Keratinocyte (primary cell): ENCODE results near the gene ZFYVE16. TPM values are rescaled to one million over a fixed set of nuclear protein-coding genes. Genes with fewer than 3 reads are reported as not detected.
"Not testable (repeated sequence)": the region's sequence is repeated elsewhere in the genome, so short reads cannot be mapped to it uniquely, and the experiment has no call there.

Source experiments
- DNase-seq: peaks from one replicate; pipeline ENCODE4 v3.0.0-alpha.2; 2011; ENCODE audit warnings: low read depth, missing footprints, low spot score
- FAIRE-seq: peaks from 2 replicates; lab custom pipeline; 2011; peaks lifted over from hg19 to GRCh38; lab: Jason Lieb, UNC
- H2AFZ ChIP-seq: 2 replicates; pipeline ENCODE4 v1.6.0; 2012; ENCODE audit warnings: low read length, control low read depth, inconsistent platforms; ENCODE audit not compliant: control insufficient read depth
- H3K27ac ChIP-seq: 2 replicates; pipeline ENCODE4 v1.5.1; 2011; ENCODE audit warnings: low read length; ENCODE audit not compliant: control insufficient read depth, insufficient read depth
- H3K27me3 ChIP-seq: 3 replicates; pipeline ENCODE4 v1.6.0; 2011; ENCODE audit warnings: low read length; ENCODE audit not compliant: control insufficient read depth, insufficient read depth; ENCODE audit errors: extremely low read depth
- H3K36me3 ChIP-seq, 2 experiments: 2 replicates in 1 of 2; 3 replicates in 1 of 2; pipeline ENCODE4 v1.5.1; 2011; ENCODE audit warnings: low read length in 2 of 2, mild to moderate bottlenecking in 1 of 2; ENCODE audit not compliant: control insufficient read depth in 2 of 2, insufficient read depth in 2 of 2; ENCODE audit errors: extremely low read depth in 1 of 2
- H3K4me1 ChIP-seq: 3 replicates; pipeline ENCODE4 v1.5.1; 2011; ENCODE audit warnings: low read length; ENCODE audit not compliant: control insufficient read depth, insufficient read depth; ENCODE audit errors: extremely low read depth
- H3K4me2 ChIP-seq: 3 replicates; pipeline ENCODE4 v1.6.0; 2011; ENCODE audit warnings: low read depth, low read length; ENCODE audit not compliant: control insufficient read depth, insufficient read depth; ENCODE audit errors: extremely low read depth
- H3K4me3 ChIP-seq, 3 experiments: fragments of 200-600 bp in 1 of 3; sonication (generic) in 1 of 3; 2 replicates in 2 of 3; 3 replicates in 1 of 3; pipeline ENCODE4 v1.5.1; 2011 to 2016; ENCODE audit warnings: low read length in 3 of 3, mild to moderate bottlenecking in 3 of 3, control low read depth in 2 of 3, inconsistent platforms in 1 of 3, low read depth in 1 of 3, mixed read lengths in 1 of 3, mixed run types in 1 of 3, moderate library complexity in 1 of 3; ENCODE audit not compliant: control insufficient read depth in 2 of 3, insufficient read depth in 2 of 3; ENCODE audit errors: extremely low read depth in 1 of 3
- H3K79me2 ChIP-seq: 2 replicates; pipeline ENCODE4 v1.6.0; 2012; ENCODE audit warnings: low read length; ENCODE audit not compliant: control insufficient read depth, insufficient read depth
- H3K9ac ChIP-seq: 3 replicates; pipeline ENCODE4 v1.6.0; 2011; ENCODE audit warnings: low read length; ENCODE audit not compliant: control insufficient read depth, insufficient read depth; ENCODE audit errors: extremely low read depth
- H3K9me1 ChIP-seq: 3 replicates; pipeline ENCODE4 v1.6.0; 2011; ENCODE audit warnings: low read length; ENCODE audit not compliant: control insufficient read depth, insufficient read depth; ENCODE audit errors: extremely low read depth
- H3K9me3 ChIP-seq: 2 replicates; pipeline ENCODE4 v1.5.1; 2012; ENCODE audit warnings: low read depth, low read length; ENCODE audit not compliant: control insufficient read depth
- H4K20me1 ChIP-seq: 3 replicates; pipeline ENCODE4 v1.6.0; 2011; ENCODE audit warnings: low read length; ENCODE audit not compliant: control insufficient read depth, insufficient read depth; ENCODE audit errors: extremely low read depth
- CTCF ChIP-seq, 3 experiments: IDR thresholded peaks in 1 of 3; conservative IDR thresholded peaks in 1 of 3; optimal IDR thresholded peaks in 1 of 3; 2 replicates in 2 of 3; 3 replicates in 1 of 3; pipeline versions ENCODE3 to v1.5.1; 2011; ENCODE audit warnings: low read length in 3 of 3, mild to moderate bottlenecking in 3 of 3, moderate library complexity in 2 of 3, control low read depth in 1 of 3, inconsistent platforms in 1 of 3; ENCODE audit not compliant: insufficient read depth in 2 of 3; ENCODE audit errors: extremely low read depth in 1 of 3
- EZH2 ChIP-seq: IDR thresholded peaks from one replicate; pipeline ENCODE4 v1.6.1; 2012; ENCODE audit warnings: inconsistent platforms, mild to moderate bottlenecking, low read length, moderate library complexity
- dilution Hi-C: fragments of 300-500 bp; cut with MboI; formaldehyde crosslinking; loops from one replicate; pipeline ENCODE4 v1.7.0; 2020; ENCODE audit warnings: low sequenced_read_pairs; ENCODE audit not compliant: extremely low pct_ligation_motif_present
- polyA plus RNA-seq, 5 experiments: library from polyadenylated mRNA; depleted of rRNA in 3 of 5; stranded (reverse) in 3 of 5; stranded (forward) in 1 of 5; unstranded in 1 of 5; fragments of >200 nt; gene quantifications; 1 replicate in 1 of 5; 2 replicates in 3 of 5; 3 replicates in 1 of 5; pipeline versions ENCODE4 v1.2.1 to v1.2.3, GENCODE V29; 2011 to 2012; ENCODE audit warnings: missing spikeins in 2 of 5, low read depth in 1 of 5, low replicate concordance in 1 of 5

ZFYVE16 gene
- polyA plus RNA-seq, 1 donor (not counting 4 experiments of a cell fraction or from before 2014, with no cell fraction given), result 13.5 TPM

GRCh38 chr5:80399526-80400239 is 8.2 kb upstream of the ZFYVE16 start:
- no peak overlapping the region for H2AFZ ChIP-seq
- FAIRE-seq (no peak), DNase-seq (no peak)
- TF ChIP-seq EZH2, result no peak
- TF ChIP-seq CTCF (optimal IDR thresholded peaks at IDR 0.05 in 1 of 3, IDR thresholded peaks at IDR 0.05 in 1 of 3, conservative IDR thresholded peaks at IDR 0.05 in 1 of 3; ENCODE audit: extremely low read depth in 1 of 3, insufficient read depth in 2 of 3, low read length in 3 of 3), result no peak
- H3K4me3 ChIP-seq, result no peak overlapping the region
- dilution Hi-C loops, result no loop called here
- H3K9me3 ChIP-seq, result no peaks in the 10 kb centered on the region
- H3K27ac ChIP-seq, result no peak overlapping the region
- H3K4me1 ChIP-seq, result no peaks in the 10 kb centered on the region
- no peaks in the 10 kb centered on the region for H4K20me1 ChIP-seq
- H3K4me2 ChIP-seq, result peak overlapping the region; percentile 24
- H3K9ac ChIP-seq, result no peak overlapping the region
- no peaks in the 10 kb centered on the region for H3K36me3 ChIP-seq
- no peaks in the 10 kb centered on the region for H3K27me3 ChIP-seq
- H3K79me2 ChIP-seq, result no peaks in the 10 kb centered on the region
- no peaks in the 10 kb centered on the region for H3K9me1 ChIP-seq

GRCh38 chr5:80400368-80400767 is 7.5 kb upstream of the ZFYVE16 start:
- dilution Hi-C loops, H2AFZ ChIP-seq: not testable (repeated sequence)

GRCh38 chr5:80403782-80404181 is 4.1 kb upstream of the ZFYVE16 start:
- H3K9me1 ChIP-seq, result no peaks in the 10 kb centered on the region
- no peak overlapping the region for H3K27ac ChIP-seq
- FAIRE-seq (no peak), DNase-seq (no peak)
- no peaks in the 10 kb centered on the region for H3K9me3 ChIP-seq
- no peaks in the 10 kb centered on the region for H3K36me3 ChIP-seq
- no peaks in the 10 kb centered on the region for H3K27me3 ChIP-seq
- no peak overlapping the region for H3K9ac ChIP-seq
- dilution Hi-C loops, result no loop called here
- TF ChIP-seq CTCF (optimal IDR thresholded peaks at IDR 0.05 in 1 of 3, IDR thresholded peaks at IDR 0.05 in 1 of 3, conservative IDR thresholded peaks at IDR 0.05 in 1 of 3; ENCODE audit: extremely low read depth in 1 of 3, insufficient read depth in 2 of 3, low read length in 3 of 3), result no peak
- no peak for TF ChIP-seq EZH2
- H2AFZ ChIP-seq, result no peak overlapping the region
- H3K4me3 ChIP-seq, result no peak overlapping the region
- H3K79me2 ChIP-seq, result peaks cover 9% of the 10 kb centered on the region
- no peak overlapping the region for H3K4me2 ChIP-seq
- no peaks in the 10 kb centered on the region for H3K4me1 ChIP-seq
- no peaks in the 10 kb centered on the region for H4K20me1 ChIP-seq

More at GRCh38 chr5:80400368-80400767, 7.5 kb upstream of the ZFYVE16 start:
- H3K36me3 ChIP-seq, H3K4me3 ChIP-seq, H4K20me1 ChIP-seq, H3K4me2 ChIP-seq, H3K4me1 ChIP-seq, DNase-seq, H3K79me2 ChIP-seq, H3K9me1 ChIP-seq, H3K9ac ChIP-seq, H3K27me3 ChIP-seq, H3K27ac ChIP-seq, H3K9me3 ChIP-seq, FAIRE-seq: not testable (repeated sequence)
